WTC11 (cell line): Measurements from ENCODE around the gene RGS6. TPM values are rescaled to one million over a fixed set of nuclear protein-coding genes. Genes with fewer than 3 reads are reported as not detected.

Experiments used
- ATAC-seq: fragments of 200-7000 bp; cut with Tn5 transposase; 2 replicates; pipeline ENCODE4 v1.10.0; 2021; ENCODE audit warnings: mild to moderate bottlenecking, moderate library complexity
- CTCF ChIA-PET: fragments of 300-600 bp; sonication (Branson Sonifier 250); formaldehyde crosslinking; loops from one replicate; lab custom pipeline; 2021; ENCODE audit warnings: antibody characterized with exemption; lab: Charles Lee
- POLR2A ChIA-PET: fragments of 350-600 bp; sonication (Branson Sonifier 250); formaldehyde crosslinking; loops from one replicate; lab custom pipeline; 2021; ENCODE audit warnings: antibody characterized with exemption; lab: Charles Lee
- DNase-seq: peaks from one replicate; pipeline ENCODE4 v3.0.0; 2021; ENCODE audit warnings: low spot score
- H3K27ac Mint-ChIP-seq: 2 replicates; pipeline ENCODE4 v1.8.0; 2021; ENCODE audit warnings: mixed read lengths
- H3K27me3 Mint-ChIP-seq: 2 replicates; pipeline ENCODE4 v1.8.0; 2021; ENCODE audit warnings: low read depth, mild to moderate bottlenecking, moderate library complexity, mixed read lengths
- H3K36me3 Mint-ChIP-seq: 2 replicates; pipeline ENCODE4 v1.8.0; 2021; ENCODE audit warnings: mixed read lengths
- H3K4me1 Mint-ChIP-seq: 2 replicates; pipeline ENCODE4 v1.8.0; 2022; ENCODE audit warnings: mixed read lengths
- H3K4me3 Mint-ChIP-seq: 2 replicates; pipeline ENCODE4 v1.8.0; 2021; ENCODE audit warnings: mild to moderate bottlenecking, moderate library complexity, mixed read lengths
- H3K9me3 Mint-ChIP-seq: 2 replicates; pipeline ENCODE4 v1.8.0; 2021; ENCODE audit warnings: mixed read lengths
- AR ChIP-seq: fragments of 250-450 bp; sonication (Bioruptor Pico); IDR thresholded peaks from 2 replicates; pipeline ENCODE4 v1.9.0; 2021; ENCODE audit warnings: mild to moderate bottlenecking
- ATF1 ChIP-seq: sonication (generic); formaldehyde crosslinking; IDR thresholded peaks from 2 replicates; pipeline ENCODE4 v1.8.1; 2023; ENCODE audit warnings: mild to moderate bottlenecking, moderate library complexity, missing genetic modification reagents
- ATF2 ChIP-seq: sonication (generic); formaldehyde crosslinking; IDR thresholded peaks from 2 replicates; pipeline ENCODE4 v1.8.1; 2022; ENCODE audit warnings: low read depth, missing genetic modification reagents, borderline replicate concordance
- CREM ChIP-seq: sonication (generic); formaldehyde crosslinking; IDR thresholded peaks from 2 replicates; pipeline ENCODE4 v1.8.1; 2022; ENCODE audit warnings: mild to moderate bottlenecking, missing genetic modification reagents, moderate library complexity
- FOXK1 ChIP-seq: sonication (generic); formaldehyde crosslinking; IDR thresholded peaks from 2 replicates; pipeline ENCODE4 v1.8.0; 2022; ENCODE audit warnings: mild to moderate bottlenecking, moderate library complexity, missing genetic modification reagents
- HMGA2 ChIP-seq: fragments of 250-450 bp; sonication (Bioruptor Pico); IDR thresholded peaks from 2 replicates; pipeline ENCODE4 v1.4.0; 2021; ENCODE audit warnings: mild to moderate bottlenecking, moderate library complexity
- JAZF1 ChIP-seq: fragments of 250-450 bp; sonication (Bioruptor Pico); IDR thresholded peaks from 2 replicates; pipeline ENCODE4 v1.9.0; 2021; ENCODE audit warnings: moderate library complexity, mild to moderate bottlenecking, inconsistent platforms
- JUN ChIP-seq: sonication (generic); formaldehyde crosslinking; IDR thresholded peaks from 2 replicates; pipeline ENCODE4 v1.8.0; 2023; ENCODE audit warnings: mild to moderate bottlenecking, missing genetic modification reagents
- KAT7 ChIP-seq: sonication (generic); formaldehyde crosslinking; IDR thresholded peaks from 2 replicates; pipeline ENCODE4 v1.8.1; 2023; ENCODE audit warnings: missing genetic modification reagents, mild to moderate bottlenecking, borderline replicate concordance
- MLX ChIP-seq: sonication (generic); formaldehyde crosslinking; IDR thresholded peaks from 2 replicates; pipeline ENCODE4 v1.8.1; 2023; ENCODE audit warnings: mild to moderate bottlenecking, missing genetic modification reagents, moderate library complexity
- MXD4 ChIP-seq: fragments of 250-450 bp; sonication (Bioruptor Pico); IDR thresholded peaks from 2 replicates; pipeline ENCODE4 v1.8.0; 2021; ENCODE audit warnings: mild to moderate bottlenecking, moderate library complexity, borderline replicate concordance
- MYBL2 ChIP-seq: sonication (generic); formaldehyde crosslinking; IDR thresholded peaks from 2 replicates; pipeline ENCODE4 v1.8.1; 2023; ENCODE audit warnings: mild to moderate bottlenecking, moderate library complexity, missing genetic modification reagents
- NR1H2 ChIP-seq: sonication (generic); formaldehyde crosslinking; IDR thresholded peaks from 2 replicates; pipeline ENCODE4 v1.9.0; 2021; ENCODE audit warnings: mild to moderate bottlenecking, moderate library complexity, missing genetic modification reagents
- SMAD3 ChIP-seq: sonication (generic); formaldehyde crosslinking; IDR thresholded peaks from 2 replicates; pipeline ENCODE4 v1.8.0; 2022; ENCODE audit warnings: missing genetic modification reagents, mild to moderate bottlenecking, borderline replicate concordance
- TEAD1 ChIP-seq: sonication (generic); formaldehyde crosslinking; IDR thresholded peaks from 2 replicates; pipeline ENCODE4 v1.8.0; 2022; ENCODE audit warnings: mild to moderate bottlenecking, missing genetic modification reagents
- USF2 ChIP-seq: sonication (generic); formaldehyde crosslinking; IDR thresholded peaks from 2 replicates; pipeline ENCODE4 v1.8.1; 2023; ENCODE audit warnings: mild to moderate bottlenecking, missing genetic modification reagents, moderate library complexity
- ZBTB21 ChIP-seq: sonication (generic); formaldehyde crosslinking; IDR thresholded peaks from 2 replicates; pipeline ENCODE4 v1.8.1; 2023; ENCODE audit warnings: mild to moderate bottlenecking, missing genetic modification reagents, borderline replicate concordance
- ZNF121 ChIP-seq: sonication (generic); formaldehyde crosslinking; IDR thresholded peaks from 2 replicates; pipeline ENCODE4 v1.8.0; 2023; ENCODE audit warnings: missing genetic modification reagents
- ZNF219 ChIP-seq: sonication (generic); formaldehyde crosslinking; IDR thresholded peaks from 2 replicates; pipeline ENCODE4 v1.8.0; 2023; ENCODE audit warnings: missing genetic modification reagents, mild to moderate bottlenecking, borderline replicate concordance
- ZNF317 ChIP-seq: sonication (generic); formaldehyde crosslinking; IDR thresholded peaks from 2 replicates; pipeline ENCODE4 v1.8.1; 2023; ENCODE audit warnings: low read depth, mild to moderate bottlenecking, moderate library complexity, missing genetic modification reagents, borderline replicate concordance
- ZNF671 ChIP-seq: fragments of 250-450 bp; sonication (Bioruptor Pico); IDR thresholded peaks from 2 replicates; pipeline ENCODE4 v1.8.0; 2021; ENCODE audit warnings: mild to moderate bottlenecking
- total RNA-seq: library from RNA; stranded (reverse); gene quantifications from 3 replicates; pipeline ENCODE4 v1.2.3, GENCODE V29; 2021
- TF ChIP-seq, protein P1 (sequence below): sonication (generic); formaldehyde crosslinking; IDR thresholded peaks from 2 replicates; pipeline ENCODE4 v1.8.1; 2022; ENCODE audit warnings: missing genetic modification reagents, borderline replicate concordance
- TF ChIP-seq, protein P2 (sequence below): fragments of 250-450 bp; sonication (Bioruptor Pico); IDR thresholded peaks from 2 replicates; pipeline ENCODE4 v1.9.0; 2021; ENCODE audit warnings: mild to moderate bottlenecking
- TF ChIP-seq, protein P3 (sequence below): sonication (generic); formaldehyde crosslinking; IDR thresholded peaks from 2 replicates; pipeline ENCODE4 v1.8.1; 2022; ENCODE audit warnings: low read depth, mild to moderate bottlenecking, moderate library complexity, missing genetic modification reagents, borderline replicate concordance

RGS6 gene
- total RNA-seq, 1 experiment from 2014 or later: 1.0 TPM

DNA sequence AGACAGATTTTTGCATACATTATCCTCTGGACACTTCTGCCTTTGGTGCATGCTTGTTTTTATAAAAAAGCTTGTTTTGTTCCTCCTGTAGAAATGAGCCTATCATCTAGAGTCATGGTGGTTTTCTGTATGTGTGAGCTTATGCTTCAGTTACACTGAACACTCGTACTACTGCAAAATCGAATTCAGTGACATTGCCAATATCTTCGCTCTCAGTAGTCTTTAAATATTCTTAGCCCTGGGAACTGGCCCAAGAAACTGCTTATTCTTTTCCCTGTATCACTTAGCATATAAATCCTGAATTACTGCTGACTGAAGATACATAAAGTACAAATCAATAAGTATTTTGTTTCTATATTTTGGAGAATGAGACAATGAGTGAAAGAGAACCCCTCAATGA lies 70.5 kb downstream of the RGS6 start (continued):
- TF ChIP-seq AR (CRISPR knock-in tag) (no peak), ZBTB21 (CRISPR knock-in tag) (no peak), KAT7 (CRISPR knock-in tag) (no peak), FOXK1 (CRISPR knock-in tag) (no peak), TEAD1 (CRISPR knock-in tag) (no peak), CREM (no peak), MXD4 (CRISPR knock-in tag) (no peak), HMGA2 (CRISPR knock-in tag) (no peak), ZNF671 (no peak), NR1H2 (no peak)

DNA sequence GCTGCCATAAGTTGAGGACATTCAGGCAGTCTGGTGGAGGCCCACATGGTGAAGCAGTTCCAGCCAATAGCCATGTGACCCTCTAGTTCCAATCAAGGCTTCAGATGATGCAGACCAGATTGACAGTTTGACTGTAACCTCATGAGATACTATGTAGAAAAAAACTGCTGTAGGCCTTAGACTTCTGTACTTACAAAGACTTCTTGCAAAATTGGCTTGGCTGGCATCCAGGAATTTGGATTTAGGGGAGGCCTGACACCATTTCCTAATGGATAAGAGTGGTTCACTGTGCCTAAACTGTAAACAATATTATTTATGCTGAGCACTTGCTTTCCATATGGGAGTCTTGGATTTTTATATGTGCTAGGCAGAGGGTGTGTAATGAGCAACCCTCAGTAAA lies 76.4 kb downstream of the RGS6 start:
- H3K4me3 Mint-ChIP-seq: no peak overlapping the region
- H3K27me3 Mint-ChIP-seq: no peaks in the 10 kb centered on the region
- no peak for DNase-seq
- no peaks in the 10 kb centered on the region for H3K4me1 Mint-ChIP-seq
- CTCF ChIA-PET: no interaction called here
- no peaks in the 10 kb centered on the region for H3K36me3 Mint-ChIP-seq
- H3K27ac Mint-ChIP-seq: no peak overlapping the region
- POLR2A ChIA-PET: no interaction called here
- H3K9me3 Mint-ChIP-seq: no peaks in the 10 kb centered on the region
- ATAC-seq: no peak
- TF ChIP-seq JAZF1 (no peak), SMAD3 (CRISPR knock-in tag) (no peak), MYBL2 (CRISPR knock-in tag) (no peak), JUN (CRISPR knock-in tag) (no peak), ATF1 (CRISPR knock-in tag) (no peak), ZNF121 (CRISPR knock-in tag) (no peak), HMGA2 (CRISPR knock-in tag) (no peak)

- CTCF ChIA-PET: no interaction called here
- DNase-seq (no peak), ATAC-seq (no peak)
- Mint-ChIP-seq H3K27ac (no peak overlapping the region), H3K4me1 (no peaks in the 10 kb centered on the region), H3K36me3 (no peaks in the 10 kb centered on the region), H3K9me3 (peaks cover 9% of the 10 kb centered on the region), H3K27me3 (no peaks in the 10 kb centered on the region), H3K4me3 (no peak overlapping the region)
- POLR2A ChIA-PET: no interaction called here
- TF ChIP-seq, protein P1, sequence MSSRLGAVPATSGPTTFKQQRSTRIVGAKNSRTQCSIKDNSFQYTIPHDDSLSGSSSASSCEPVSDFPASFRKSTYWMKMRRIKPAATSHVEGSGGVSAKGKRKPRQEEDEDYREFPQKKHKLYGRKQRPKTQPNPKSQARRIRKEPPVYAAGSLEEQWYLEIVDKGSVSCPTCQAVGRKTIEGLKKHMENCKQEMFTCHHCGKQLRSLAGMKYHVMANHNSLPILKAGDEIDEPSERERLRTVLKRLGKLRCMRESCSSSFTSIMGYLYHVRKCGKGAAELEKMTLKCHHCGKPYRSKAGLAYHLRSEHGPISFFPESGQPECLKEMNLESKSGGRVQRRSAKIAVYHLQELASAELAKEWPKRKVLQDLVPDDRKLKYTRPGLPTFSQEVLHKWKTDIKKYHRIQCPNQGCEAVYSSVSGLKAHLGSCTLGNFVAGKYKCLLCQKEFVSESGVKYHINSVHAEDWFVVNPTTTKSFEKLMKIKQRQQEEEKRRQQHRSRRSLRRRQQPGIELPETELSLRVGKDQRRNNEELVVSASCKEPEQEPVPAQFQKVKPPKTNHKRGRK (CRISPR knock-in tag): no peak
- no peak for TF ChIP-seq HMGA2 (CRISPR knock-in tag)
- no peak for TF ChIP-seq USF2
- TF ChIP-seq MYBL2 (CRISPR knock-in tag): no peak
- no peak for TF ChIP-seq MXD4 (CRISPR knock-in tag)
- TF ChIP-seq MLX (CRISPR knock-in tag): no peak
- TF ChIP-seq, protein P2, sequence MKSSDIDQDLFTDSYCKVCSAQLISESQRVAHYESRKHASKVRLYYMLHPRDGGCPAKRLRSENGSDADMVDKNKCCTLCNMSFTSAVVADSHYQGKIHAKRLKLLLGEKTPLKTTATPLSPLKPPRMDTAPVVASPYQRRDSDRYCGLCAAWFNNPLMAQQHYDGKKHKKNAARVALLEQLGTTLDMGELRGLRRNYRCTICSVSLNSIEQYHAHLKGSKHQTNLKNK (CRISPR knock-in tag): no peak
- TF ChIP-seq ATF2 (CRISPR knock-in tag): no peak
- no peak for TF ChIP-seq ZNF121 (CRISPR knock-in tag)
- TF ChIP-seq, protein P3, sequence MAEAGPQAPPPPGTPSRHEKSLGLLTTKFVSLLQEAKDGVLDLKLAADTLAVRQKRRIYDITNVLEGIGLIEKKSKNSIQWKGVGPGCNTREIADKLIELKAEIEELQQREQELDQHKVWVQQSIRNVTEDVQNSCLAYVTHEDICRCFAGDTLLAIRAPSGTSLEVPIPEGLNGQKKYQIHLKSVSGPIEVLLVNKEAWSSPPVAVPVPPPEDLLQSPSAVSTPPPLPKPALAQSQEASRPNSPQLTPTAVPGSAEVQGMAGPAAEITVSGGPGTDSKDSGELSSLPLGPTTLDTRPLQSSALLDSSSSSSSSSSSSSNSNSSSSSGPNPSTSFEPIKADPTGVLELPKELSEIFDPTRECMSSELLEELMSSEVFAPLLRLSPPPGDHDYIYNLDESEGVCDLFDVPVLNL (CRISPR knock-in tag): no peak
- TF ChIP-seq ZNF317 (CRISPR knock-in tag): no peak
- TF ChIP-seq ZNF219: no peak
Observed at GRCh38 chr14:72010474-72010873, 78.2 kb downstream of the RGS6 start.
